Astrocyte (in vitro differentiated cells and primary cell): ENCODE measurements around the gene FEM1C. TPM values are rescaled to one million over a fixed set of nuclear protein-coding genes. Genes with fewer than 3 reads are reported as not detected.

Experiments used
- DNase-seq: peaks from one replicate; pipeline ENCODE4 v3.0.0-alpha.2; 2010; ENCODE audit warnings: low read depth
- FAIRE-seq: peaks from 2 replicates; lab custom pipeline; 2011; peaks lifted over from hg19 to GRCh38; lab: Jason Lieb, UNC
- H2AFZ ChIP-seq: 2 replicates; pipeline ENCODE4 v1.6.0; 2012; ENCODE audit warnings: low read depth, low read length, inconsistent platforms
- H3K27ac ChIP-seq: 2 replicates; pipeline ENCODE4 v1.5.1; 2011; ENCODE audit warnings: low read depth, low read length, inconsistent platforms
- H3K27me3 ChIP-seq: 2 replicates; pipeline ENCODE4 v1.6.0; 2011; ENCODE audit warnings: low read length, inconsistent platforms; ENCODE audit not compliant: insufficient read depth
- H3K36me3 ChIP-seq: 2 replicates; pipeline ENCODE4 v1.5.1; 2011; ENCODE audit warnings: low read length, inconsistent platforms; ENCODE audit not compliant: insufficient read depth
- H3K4me1 ChIP-seq: 2 replicates; pipeline ENCODE4 v1.5.1; 2011; ENCODE audit warnings: low read length, inconsistent platforms; ENCODE audit not compliant: insufficient read depth
- H3K4me2 ChIP-seq: 2 replicates; pipeline ENCODE4 v1.6.0; 2012; ENCODE audit warnings: low read length, inconsistent platforms
- H3K4me3 ChIP-seq: 2 replicates; pipeline ENCODE4 v1.5.1; 2011; ENCODE audit warnings: low read depth, mild to moderate bottlenecking, low read length, inconsistent platforms; ENCODE audit not compliant: insufficient read depth
- H3K79me2 ChIP-seq: 2 replicates; pipeline ENCODE4 v1.6.0; 2012; ENCODE audit warnings: mild to moderate bottlenecking, low read length, inconsistent platforms; ENCODE audit not compliant: insufficient read depth
- H3K9ac ChIP-seq: 2 replicates; pipeline ENCODE4 v1.6.0; 2012; ENCODE audit warnings: mild to moderate bottlenecking, low read length, inconsistent platforms
- H3K9me3 ChIP-seq: 2 replicates; pipeline ENCODE4 v1.5.1; 2012; ENCODE audit warnings: low read depth, mild to moderate bottlenecking, low read length, inconsistent platforms; ENCODE audit not compliant: insufficient read depth
- H4K20me1 ChIP-seq: 2 replicates; pipeline ENCODE4 v1.6.0; 2012; ENCODE audit warnings: low read length, inconsistent platforms; ENCODE audit not compliant: insufficient read depth
- H3K27ac Mint-ChIP-seq: one replicate; pipeline ENCODE4 v1.8.0; 2021; ENCODE audit warnings: mild to moderate bottlenecking, mixed read lengths; ENCODE audit not compliant: unreplicated experiment
- H3K27me3 Mint-ChIP-seq: one replicate; pipeline ENCODE4 v1.8.0; 2021; ENCODE audit warnings: low read depth, mixed read lengths; ENCODE audit not compliant: unreplicated experiment
- H3K36me3 Mint-ChIP-seq: one replicate; pipeline ENCODE4 v1.8.0; 2021; ENCODE audit warnings: low read depth, mixed read lengths; ENCODE audit not compliant: unreplicated experiment
- H3K4me1 Mint-ChIP-seq: one replicate; pipeline ENCODE4 v1.8.0; 2021; ENCODE audit warnings: low read depth, mixed read lengths; ENCODE audit not compliant: unreplicated experiment
- H3K4me3 Mint-ChIP-seq: one replicate; pipeline ENCODE4 v1.8.0; 2021; ENCODE audit warnings: mild to moderate bottlenecking, moderate library complexity, mixed read lengths; ENCODE audit not compliant: unreplicated experiment
- H3K9me3 Mint-ChIP-seq: one replicate; pipeline ENCODE4 v1.8.0; 2021; ENCODE audit warnings: mild to moderate bottlenecking, mixed read lengths; ENCODE audit not compliant: unreplicated experiment
- CTCF ChIP-seq: IDR thresholded peaks from 2 replicates; pipeline ENCODE4 v1.5.1; 2011; ENCODE audit warnings: low read depth, mild to moderate bottlenecking, inconsistent platforms, low read length, moderate library complexity; ENCODE audit not compliant: insufficient read depth
- EZH2 ChIP-seq: IDR thresholded peaks from 2 replicates; pipeline ENCODE4 v1.6.1; 2012; ENCODE audit warnings: mild to moderate bottlenecking, low read length, inconsistent platforms; ENCODE audit not compliant: insufficient read depth
- total RNA-seq: library from RNA; stranded (reverse); gene quantifications from 2 replicates; pipeline ENCODE4 v1.2.1, GENCODE V29; 2021

Gene FEM1C
- total RNA-seq, 1 donor from 2014 or later: 22.9 TPM

DNA sequence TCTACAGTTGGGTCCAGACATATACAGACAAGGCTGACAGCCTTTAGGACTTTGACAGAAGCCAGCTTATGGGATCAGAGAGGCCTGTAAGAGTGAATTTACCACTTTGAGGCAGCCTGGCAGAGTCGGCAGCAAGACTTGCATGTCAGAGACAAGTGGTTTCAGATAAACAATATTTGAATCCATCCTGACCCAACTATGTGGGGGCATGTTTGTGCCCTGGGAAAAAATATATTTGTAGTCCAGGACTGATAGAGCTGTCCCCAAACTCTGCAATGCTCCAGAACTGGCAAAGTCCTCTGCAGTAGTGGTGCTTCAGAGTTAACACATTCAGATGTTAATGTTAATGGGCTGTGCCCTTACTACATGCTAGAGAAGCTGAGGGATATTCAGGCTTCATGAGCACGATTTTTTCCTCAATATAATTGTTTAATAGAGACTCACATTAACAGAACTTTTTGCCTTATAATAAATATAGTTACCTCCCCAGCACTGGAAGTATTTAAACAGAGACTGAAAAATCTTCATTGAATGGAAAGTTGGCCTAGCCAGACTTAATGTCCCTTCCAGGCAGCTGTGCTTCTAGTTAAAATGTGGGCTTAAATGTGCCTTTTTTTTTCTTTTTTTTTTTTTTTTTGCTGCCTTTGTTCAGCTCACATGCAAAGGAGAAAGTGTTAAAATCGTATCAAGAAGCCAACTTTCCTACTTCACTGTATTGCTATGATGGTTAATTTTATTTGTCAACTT lies 42.9 kb downstream of the FEM1C start:
- Histone ChIP-seq H3K9me3 (no peaks in the 10 kb centered on the region), H3K4me2 (no peak overlapping the region), H3K4me3 (no peak overlapping the region), H3K27me3 (no peaks in the 10 kb centered on the region), H3K27ac (no peak overlapping the region), H2AFZ (no peak overlapping the region), H3K9ac (no peak overlapping the region), H3K36me3 (no peaks in the 10 kb centered on the region), H4K20me1 (no peaks in the 10 kb centered on the region), H3K4me1 (no peaks in the 10 kb centered on the region), H3K79me2 (no peaks in the 10 kb centered on the region)
- DNase-seq: no peak
- peaks cover 4% of the 10 kb centered on the region for H3K27me3 Mint-ChIP-seq
- FAIRE-seq: no peak
- no peaks in the 10 kb centered on the region for H3K4me1 Mint-ChIP-seq
- H3K27ac Mint-ChIP-seq: no peak overlapping the region
- no peaks in the 10 kb centered on the region for H3K36me3 Mint-ChIP-seq
- no peak overlapping the region for H3K4me3 Mint-ChIP-seq
- no peak for TF ChIP-seq EZH2
- H3K9me3 Mint-ChIP-seq: peaks cover 2% of the 10 kb centered on the region

- no peak for DNase-seq
- no peaks in the 10 kb centered on the region for H3K36me3 Mint-ChIP-seq
- no peak overlapping the region for H3K4me2 ChIP-seq
- H3K9me3 Mint-ChIP-seq: no peaks in the 10 kb centered on the region
- no peaks in the 10 kb centered on the region for H3K4me1 ChIP-seq
- no peak overlapping the region for H3K27ac Mint-ChIP-seq
- no peak overlapping the region for H3K4me3 ChIP-seq
- H3K27ac ChIP-seq: no peak overlapping the region
- no peaks in the 10 kb centered on the region for H3K4me1 Mint-ChIP-seq
- H3K27me3 Mint-ChIP-seq: no peaks in the 10 kb centered on the region
- no peaks in the 10 kb centered on the region for H3K9me3 ChIP-seq
- H3K27me3 ChIP-seq: no peaks in the 10 kb centered on the region
- H3K4me3 Mint-ChIP-seq: no peak overlapping the region
- H3K79me2 ChIP-seq: no peaks in the 10 kb centered on the region
- TF ChIP-seq EZH2: no peak
- TF ChIP-seq CTCF: no peak
- H2AFZ ChIP-seq: no peak overlapping the region
- no peak for FAIRE-seq
- H3K9ac ChIP-seq: no peak overlapping the region
- no peaks in the 10 kb centered on the region for H3K36me3 ChIP-seq
- no peaks in the 10 kb centered on the region for H4K20me1 ChIP-seq
Measured at GRCh38 chr5:115500225-115500624, 44.4 kb downstream of the FEM1C start.

DNA sequence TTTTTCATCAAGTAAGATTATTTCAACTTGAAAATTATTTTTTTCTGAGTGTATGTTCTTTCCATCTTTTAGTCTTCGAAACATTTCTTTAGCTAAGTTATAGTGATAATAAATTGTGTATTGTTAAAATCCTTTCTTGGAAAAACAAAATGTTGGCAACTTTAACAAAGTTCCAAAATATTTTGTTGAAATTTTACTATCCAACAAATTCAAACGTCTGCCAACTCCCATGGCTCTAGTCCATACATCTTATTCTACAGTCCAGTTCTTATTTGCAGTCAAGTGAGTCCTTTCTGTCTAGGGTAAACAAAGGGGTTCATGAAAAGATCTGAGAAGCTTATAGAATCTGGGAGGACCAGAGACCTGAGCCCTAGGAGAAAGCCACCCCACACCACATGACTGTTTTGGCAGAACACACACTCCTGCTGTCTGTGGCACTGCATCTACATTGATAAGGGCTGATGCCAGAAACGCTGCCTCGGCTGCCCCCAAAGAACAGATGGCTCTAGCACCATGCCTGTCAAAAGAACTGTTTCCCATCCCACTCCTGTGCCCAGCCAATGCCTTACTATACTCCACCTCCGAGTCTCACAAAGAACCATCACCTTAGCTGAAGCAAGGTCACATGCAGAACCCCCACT lies 47.5 kb downstream of the FEM1C start:
- Mint-ChIP-seq H3K4me3 (no peak overlapping the region), H3K27me3 (no peaks in the 10 kb centered on the region), H3K9me3 (no peaks in the 10 kb centered on the region), H3K36me3 (no peaks in the 10 kb centered on the region), H3K4me1 (peaks cover 13% of the 10 kb centered on the region), H3K27ac (no peak overlapping the region)
- no peak for FAIRE-seq
- H3K9ac ChIP-seq: no peak overlapping the region
- H3K4me3 ChIP-seq: no peak overlapping the region
- no peak overlapping the region for H3K4me2 ChIP-seq
- H2AFZ ChIP-seq: no peak overlapping the region
- no peaks in the 10 kb centered on the region for H3K36me3 ChIP-seq
- no peaks in the 10 kb centered on the region for H3K79me2 ChIP-seq
- peaks cover 5% of the 10 kb centered on the region for H3K4me1 ChIP-seq
- H3K27me3 ChIP-seq: no peaks in the 10 kb centered on the region
- H4K20me1 ChIP-seq: no peaks in the 10 kb centered on the region
- TF ChIP-seq EZH2 (no peak), CTCF (no peak)
- no peaks in the 10 kb centered on the region for H3K9me3 ChIP-seq
- no peak for DNase-seq
- H3K27ac ChIP-seq: no peak overlapping the region
